ENCODE data around the gene BTLA.

- TF ChIP-seq CTCF (IDR thresholded peaks at IDR 0.05) (no peak), POLR2A (IDR thresholded peaks at IDR 0.05) (no peak)
These were observed 2.8 kb downstream of the BTLA start for GRCh38 chr3:112496366-112497067.

All from thyroid gland (tissue), 4 donors.